Panc1 (cell line): Measurements from ENCODE around the gene ATG13. TPM values are rescaled to one million over a fixed set of nuclear protein-coding genes. Genes with fewer than 3 reads are reported as not detected.
A peak's percentile ranks its signal among the peaks of the same experiment; 100 is the strongest.

Experiments
- ATAC-seq: fragments of 200-7000 bp; cut with Tn5 transposase; 2 replicates; pipeline ENCODE4 v1.9.1; 2020; ENCODE audit warnings: mild to moderate bottlenecking, moderate library complexity
- BruUV-seq: library from RNA; stranded (reverse); fragments of 400-500 nt; replicated peaks from 2 replicates; lab custom pipeline; 2021; lab: Mats Ljungman, UMichigan
- CTCF ChIA-PET: fragments of 300-600 bp; sonication (Branson Sonifier 250); formaldehyde crosslinking; loops from one replicate; lab custom pipeline; 2022; ENCODE audit warnings: antibody characterized with exemption; lab: Charles Lee
- POLR2A ChIA-PET: fragments of 300-600 bp; sonication (Branson Sonifier 250); formaldehyde crosslinking; loops from one replicate; lab custom pipeline; 2022; ENCODE audit warnings: antibody characterized with exemption; lab: Charles Lee
- DNase-seq: peaks from one replicate; pipeline ENCODE4 v3.0.0-alpha.2; 2010; ENCODE audit warnings: low read depth, low spot score
- H3K27ac ChIP-seq: 2 replicates; pipeline ENCODE4 v1.5.1; 2011; ENCODE audit warnings: mild to moderate bottlenecking, low read length, inconsistent platforms
- H3K27me3 ChIP-seq: fragments of 200-500 bp; sonication (Bioruptor generic); 2 replicates; pipeline ENCODE4 v1.6.0; 2014; ENCODE audit warnings: low read length, inconsistent platforms; ENCODE audit not compliant: control insufficient read depth, insufficient read depth
- H3K36me3 ChIP-seq: fragments of 200-500 bp; sonication (Bioruptor generic); 2 replicates; pipeline ENCODE4 v1.5.1; 2014; ENCODE audit warnings: inconsistent platforms, mild to moderate bottlenecking, low read length, moderate library complexity; ENCODE audit not compliant: control insufficient read depth, insufficient read depth
- H3K4me1 ChIP-seq: 2 replicates; pipeline ENCODE4 v1.5.1; 2011; ENCODE audit warnings: inconsistent platforms, mild to moderate bottlenecking, low read length, moderate library complexity; ENCODE audit not compliant: control insufficient read depth, insufficient read depth
- H3K4me3 ChIP-seq, 2 experiments: 2 replicates each; pipeline ENCODE4 v1.5.1; 2011 to 2012; ENCODE audit warnings: low read depth in 2 of 2, low read length in 2 of 2, mild to moderate bottlenecking in 2 of 2, inconsistent platforms in 1 of 2, moderate library complexity in 1 of 2
- H3K9me3 ChIP-seq: fragments of 200-500 bp; sonication (Bioruptor generic); 2 replicates; pipeline ENCODE4 v1.5.1; 2014; ENCODE audit warnings: low read depth, mild to moderate bottlenecking, inconsistent platforms, low read length, moderate library complexity; ENCODE audit not compliant: control insufficient read depth, insufficient read depth
- POLR2AphosphoS5 ChIP-seq: IDR thresholded peaks from 2 replicates; pipeline ENCODE4 v1.6.1; 2012; ENCODE audit warnings: mild to moderate bottlenecking, low read depth, low read length, moderate library complexity
- SIN3A ChIP-seq: IDR thresholded peaks from 2 replicates; pipeline ENCODE4 v1.6.1; 2012; ENCODE audit warnings: low read depth, mild to moderate bottlenecking, low read length, moderate library complexity, borderline replicate concordance; ENCODE audit not compliant: insufficient read depth
- TCF7L2 ChIP-seq: IDR thresholded peaks from 2 replicates; pipeline ENCODE4 v1.6.1; 2011; ENCODE audit warnings: mild to moderate bottlenecking, low read depth, low read length, inconsistent platforms
- in situ Hi-C: cut with HindIII; loops from 2 replicates; pipeline ENCODE4 v1.10.0; 2016; ENCODE audit warnings: low sequenced_read_pairs, low pct_unique_long_range_greater_than_20kb
- intact Hi-C: fragments of 100-400 bp; cut with micrococcal nuclease; formaldehyde crosslinking; loops from one replicate; pipeline ENCODE4 v1.10.0; 2022; ENCODE audit not compliant: unreplicated experiment
- total RNA-seq: library from RNA; stranded (reverse); gene quantifications from one replicate; pipeline ENCODE4 v1.2.1, GENCODE V29; 2021; ENCODE audit not compliant: unreplicated experiment
- TF ChIP-seq, protein P1 (sequence below), 2 experiments: IDR thresholded peaks; 2 replicates each; pipeline ENCODE4 v1.6.1; 2011 to 2012; ENCODE audit warnings: low read depth in 2 of 2, control low read depth in 1 of 2, low read length in 1 of 2, mild to moderate bottlenecking in 1 of 2, moderate library complexity in 1 of 2; ENCODE audit not compliant: insufficient read depth in 1 of 2
- TF ChIP-seq, protein P2 (sequence below): fragments of 450-650 bp; IDR thresholded peaks from 2 replicates; pipeline ENCODE4 v1.5.1; 2017; ENCODE audit warnings: mild to moderate bottlenecking

ATG13 gene
- total RNA-seq, 1 experiment from 2014 or later: 57.9 TPM

GRCh38 chr11:46673713-46674462, 56.5 kb downstream of the ATG13 start:
- Histone ChIP-seq H3K9me3 (no peaks in the 10 kb centered on the region), H3K4me1 (peaks cover 8% of the 10 kb centered on the region), H3K4me3 (no peak overlapping the region), H3K27me3 (no peaks in the 10 kb centered on the region), H3K27ac (no peak overlapping the region), H3K36me3 (peaks cover 4% of the 10 kb centered on the region; the same call in 1 of the 2 replicates)
- in situ Hi-C loops (no loop called here), intact Hi-C loops (no loop called here)
- no peak for TF ChIP-seq TCF7L2
- TF ChIP-seq, protein P1, sequence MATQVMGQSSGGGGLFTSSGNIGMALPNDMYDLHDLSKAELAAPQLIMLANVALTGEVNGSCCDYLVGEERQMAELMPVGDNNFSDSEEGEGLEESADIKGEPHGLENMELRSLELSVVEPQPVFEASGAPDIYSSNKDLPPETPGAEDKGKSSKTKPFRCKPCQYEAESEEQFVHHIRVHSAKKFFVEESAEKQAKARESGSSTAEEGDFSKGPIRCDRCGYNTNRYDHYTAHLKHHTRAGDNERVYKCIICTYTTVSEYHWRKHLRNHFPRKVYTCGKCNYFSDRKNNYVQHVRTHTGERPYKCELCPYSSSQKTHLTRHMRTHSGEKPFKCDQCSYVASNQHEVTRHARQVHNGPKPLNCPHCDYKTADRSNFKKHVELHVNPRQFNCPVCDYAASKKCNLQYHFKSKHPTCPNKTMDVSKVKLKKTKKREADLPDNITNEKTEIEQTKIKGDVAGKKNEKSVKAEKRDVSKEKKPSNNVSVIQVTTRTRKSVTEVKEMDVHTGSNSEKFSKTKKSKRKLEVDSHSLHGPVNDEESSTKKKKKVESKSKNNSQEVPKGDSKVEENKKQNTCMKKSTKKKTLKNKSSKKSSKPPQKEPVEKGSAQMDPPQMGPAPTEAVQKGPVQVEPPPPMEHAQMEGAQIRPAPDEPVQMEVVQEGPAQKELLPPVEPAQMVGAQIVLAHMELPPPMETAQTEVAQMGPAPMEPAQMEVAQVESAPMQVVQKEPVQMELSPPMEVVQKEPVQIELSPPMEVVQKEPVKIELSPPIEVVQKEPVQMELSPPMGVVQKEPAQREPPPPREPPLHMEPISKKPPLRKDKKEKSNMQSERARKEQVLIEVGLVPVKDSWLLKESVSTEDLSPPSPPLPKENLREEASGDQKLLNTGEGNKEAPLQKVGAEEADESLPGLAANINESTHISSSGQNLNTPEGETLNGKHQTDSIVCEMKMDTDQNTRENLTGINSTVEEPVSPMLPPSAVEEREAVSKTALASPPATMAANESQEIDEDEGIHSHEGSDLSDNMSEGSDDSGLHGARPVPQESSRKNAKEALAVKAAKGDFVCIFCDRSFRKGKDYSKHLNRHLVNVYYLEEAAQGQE (IDR thresholded peaks at IDR 0.05; ENCODE audit: insufficient read depth in 1 of 2, low read depth in 2 of 2, low read length in 1 of 2): no peak
- TF ChIP-seq SIN3A: no peak
- no peak for TF ChIP-seq POLR2AphosphoS5
- TF ChIP-seq, protein P2, sequence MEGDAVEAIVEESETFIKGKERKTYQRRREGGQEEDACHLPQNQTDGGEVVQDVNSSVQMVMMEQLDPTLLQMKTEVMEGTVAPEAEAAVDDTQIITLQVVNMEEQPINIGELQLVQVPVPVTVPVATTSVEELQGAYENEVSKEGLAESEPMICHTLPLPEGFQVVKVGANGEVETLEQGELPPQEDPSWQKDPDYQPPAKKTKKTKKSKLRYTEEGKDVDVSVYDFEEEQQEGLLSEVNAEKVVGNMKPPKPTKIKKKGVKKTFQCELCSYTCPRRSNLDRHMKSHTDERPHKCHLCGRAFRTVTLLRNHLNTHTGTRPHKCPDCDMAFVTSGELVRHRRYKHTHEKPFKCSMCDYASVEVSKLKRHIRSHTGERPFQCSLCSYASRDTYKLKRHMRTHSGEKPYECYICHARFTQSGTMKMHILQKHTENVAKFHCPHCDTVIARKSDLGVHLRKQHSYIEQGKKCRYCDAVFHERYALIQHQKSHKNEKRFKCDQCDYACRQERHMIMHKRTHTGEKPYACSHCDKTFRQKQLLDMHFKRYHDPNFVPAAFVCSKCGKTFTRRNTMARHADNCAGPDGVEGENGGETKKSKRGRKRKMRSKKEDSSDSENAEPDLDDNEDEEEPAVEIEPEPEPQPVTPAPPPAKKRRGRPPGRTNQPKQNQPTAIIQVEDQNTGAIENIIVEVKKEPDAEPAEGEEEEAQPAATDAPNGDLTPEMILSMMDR: no peak
- ChIA-PET POLR2A (interaction anchor here (0.6 kb wide), 1 partner anchor 75 kb away, joined by 3 read pairs; no protein-coding TSS in a partner anchor), CTCF (interaction anchor here (0.7 kb wide), 1 partner anchor 25 kb away, joined by 4 read pairs; no protein-coding TSS in a partner anchor)
- DNase-seq (no peak), ATAC-seq (no peak)
- no TSS peak for BruUV-seq

GRCh38 chr11:46674463-46675287, 57.3 kb downstream of the ATG13 start:
- in situ Hi-C loops (no loop called here), intact Hi-C loops (no loop called here)
- no peak for DNase-seq
- ChIA-PET CTCF (no interaction called here), POLR2A (no interaction called here)
- Histone ChIP-seq H3K27me3 (no peaks in the 10 kb centered on the region), H3K36me3 (no peaks in the 10 kb centered on the region; the same call in 1 of the 2 replicates), H3K4me1 (peaks cover 8% of the 10 kb centered on the region), H3K9me3 (no peaks in the 10 kb centered on the region), H3K4me3 (no peak overlapping the region), H3K27ac (peak overlapping the region; percentile 52)
- TF ChIP-seq POLR2AphosphoS5: no peak
- TF ChIP-seq TCF7L2: no peak
- TF ChIP-seq, protein P2: no peak
- TF ChIP-seq SIN3A: no peak
- TF ChIP-seq, protein P1 (IDR thresholded peaks at IDR 0.05; ENCODE audit: insufficient read depth in 1 of 2, low read depth in 2 of 2, low read length in 1 of 2): no peak
- BruUV-seq: no TSS peak
- peak; percentile 17; the same call in 1 of the 2 replicates for ATAC-seq
